RPMI8226 (cell line): ENCODE data around the gene ERBB2.
"Not testable (repeated sequence)": the region's sequence is repeated elsewhere in the genome, so short reads cannot be mapped to it uniquely, and the experiment has no call there.

ENCODE experiments used
- DNase-seq: peaks from one replicate; pipeline ENCODE4 v3.0.0-alpha.2; 2015

ERBB2 gene

DNA sequence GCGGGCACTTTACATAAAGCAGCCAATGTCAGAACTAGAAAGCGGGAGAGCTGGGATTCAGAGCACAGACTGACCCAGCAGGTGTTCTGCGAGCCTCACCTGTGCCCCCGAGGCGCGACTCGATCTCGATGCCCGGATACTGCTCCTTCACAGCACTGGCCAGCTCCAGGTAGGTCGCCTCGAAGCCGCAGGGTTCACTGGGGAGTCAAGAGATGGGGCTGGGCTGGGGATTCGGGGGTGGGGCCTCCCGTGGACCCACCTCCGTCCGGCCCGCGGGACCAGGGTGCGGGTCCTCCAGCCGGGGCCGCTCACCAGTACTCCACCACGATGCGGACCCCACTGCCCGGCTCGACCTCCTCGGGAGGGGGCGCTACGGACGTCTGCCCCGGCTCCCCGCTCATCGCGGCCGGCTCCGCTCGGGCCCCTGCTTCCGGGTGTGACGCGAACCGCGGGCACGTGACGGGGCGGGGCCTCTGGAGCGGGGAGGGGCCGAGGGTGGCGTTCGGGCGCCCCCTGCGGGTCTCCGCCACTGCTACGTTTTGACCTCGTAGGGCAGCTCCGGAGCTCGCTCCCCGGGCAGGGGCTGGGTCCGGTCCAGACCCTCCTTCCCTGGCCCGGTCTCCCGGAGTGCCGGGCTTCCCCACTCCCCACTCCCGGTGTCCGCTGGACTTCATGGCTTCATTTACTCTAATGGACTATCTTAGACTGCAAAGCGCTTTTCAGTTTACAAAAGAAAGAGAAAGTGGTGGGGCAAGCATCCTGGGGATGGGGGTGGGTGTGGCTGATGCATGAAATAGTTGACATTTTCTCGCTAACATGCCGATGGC lies 30.4 kb downstream of the ERBB2 start, which contains the start of gene MIEN1:
Gene MIEN1 (minus strand): TSS at position 438 of the 827 bp plus-strand sequence. CDS start 37 bp downstream, at position 401.
- DNase-seq, result peak; percentile 93

GRCh38 chr17:39732586-39732985 lies 32.7 kb downstream of the ERBB2 start:
- no peak for DNase-seq

GRCh38 chr17:39735882-39736281 lies 36.0 kb downstream of the ERBB2 start:
- peak; percentile 58 for DNase-seq

DNA sequence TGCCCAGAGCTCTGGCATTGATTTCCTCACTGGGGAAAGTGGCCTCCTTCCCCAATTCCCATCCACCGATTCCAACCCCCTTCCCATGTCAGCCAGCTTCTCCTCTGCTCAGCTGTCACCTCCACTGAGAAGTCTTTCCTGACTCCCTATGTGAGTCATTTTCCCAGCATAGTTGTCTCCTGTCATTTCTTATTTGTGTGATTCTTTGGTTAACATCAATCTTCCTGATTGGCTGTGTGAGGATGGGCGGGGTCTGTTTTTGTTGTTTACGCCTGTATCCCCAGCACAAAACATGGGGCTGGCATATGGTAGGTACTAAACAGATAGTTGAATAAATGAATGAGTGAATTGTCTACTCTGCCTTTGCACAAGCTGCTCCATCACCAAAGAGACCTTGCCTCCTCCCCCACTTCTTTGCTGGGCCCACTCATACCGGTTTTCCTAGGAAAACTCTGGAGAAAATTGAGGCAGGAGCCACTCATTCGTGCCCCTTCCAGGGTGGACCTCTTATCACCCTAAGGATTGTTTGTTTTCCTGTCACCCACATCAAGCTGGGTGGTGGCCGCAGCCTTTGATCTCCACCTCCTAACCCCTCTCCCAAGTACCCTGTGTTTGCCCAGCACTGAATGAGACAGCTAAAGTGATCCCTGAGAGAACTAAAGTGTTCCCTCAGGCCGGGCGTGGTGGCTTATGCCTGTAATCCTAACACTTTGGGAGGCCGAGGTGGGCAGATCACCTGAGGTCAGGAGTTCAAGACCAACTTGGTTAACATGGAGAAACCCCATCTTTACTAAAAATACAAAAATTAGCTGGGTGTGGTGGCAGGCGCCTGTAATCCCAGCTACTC lies 36.7 kb downstream of the ERBB2 start:
- peak; percentile 21 for DNase-seq

DNA sequence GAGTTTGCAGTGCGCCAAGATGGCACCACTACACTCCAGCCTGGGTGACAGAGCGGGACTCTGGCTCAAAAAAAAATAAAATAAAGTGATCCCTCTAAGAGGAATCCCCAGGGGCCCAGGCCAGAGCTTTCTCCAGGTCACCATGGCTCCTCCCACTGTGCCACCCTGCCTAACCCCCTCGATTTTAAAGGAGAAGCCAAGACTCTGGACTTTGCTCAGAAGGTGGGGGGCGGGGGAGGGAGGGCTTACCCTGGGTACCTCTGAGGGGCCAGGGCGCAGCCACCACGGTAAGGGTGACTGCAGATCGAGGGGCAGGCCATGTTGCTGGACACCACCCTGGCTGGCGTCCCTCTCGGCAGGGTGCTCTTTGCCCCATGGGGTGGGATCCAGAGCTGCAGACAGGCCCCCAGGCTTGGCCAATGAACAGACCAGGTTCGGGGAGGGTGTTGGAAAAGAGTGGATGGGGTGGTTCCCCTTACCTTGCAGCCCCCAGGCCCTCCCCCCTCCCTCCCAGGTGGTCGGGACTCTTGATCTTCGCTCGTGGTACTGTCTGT lies 37.4 kb downstream of the ERBB2 start:
- peak; percentile 24 for DNase-seq

GRCh38 chr17:39737760-39738567 lies 38.1 kb downstream of the ERBB2 start, which contains the start of gene GRB7:
GRB7 (plus strand) TSS chr17:39737938; CDS start chr17:39742302, 4,364 bp downstream.
- peak; percentile 94 for DNase-seq

- peak; percentile 77 for DNase-seq
Observed at GRCh38 chr17:39738568-39738901, 38.7 kb downstream of the ERBB2 start.

DNA sequence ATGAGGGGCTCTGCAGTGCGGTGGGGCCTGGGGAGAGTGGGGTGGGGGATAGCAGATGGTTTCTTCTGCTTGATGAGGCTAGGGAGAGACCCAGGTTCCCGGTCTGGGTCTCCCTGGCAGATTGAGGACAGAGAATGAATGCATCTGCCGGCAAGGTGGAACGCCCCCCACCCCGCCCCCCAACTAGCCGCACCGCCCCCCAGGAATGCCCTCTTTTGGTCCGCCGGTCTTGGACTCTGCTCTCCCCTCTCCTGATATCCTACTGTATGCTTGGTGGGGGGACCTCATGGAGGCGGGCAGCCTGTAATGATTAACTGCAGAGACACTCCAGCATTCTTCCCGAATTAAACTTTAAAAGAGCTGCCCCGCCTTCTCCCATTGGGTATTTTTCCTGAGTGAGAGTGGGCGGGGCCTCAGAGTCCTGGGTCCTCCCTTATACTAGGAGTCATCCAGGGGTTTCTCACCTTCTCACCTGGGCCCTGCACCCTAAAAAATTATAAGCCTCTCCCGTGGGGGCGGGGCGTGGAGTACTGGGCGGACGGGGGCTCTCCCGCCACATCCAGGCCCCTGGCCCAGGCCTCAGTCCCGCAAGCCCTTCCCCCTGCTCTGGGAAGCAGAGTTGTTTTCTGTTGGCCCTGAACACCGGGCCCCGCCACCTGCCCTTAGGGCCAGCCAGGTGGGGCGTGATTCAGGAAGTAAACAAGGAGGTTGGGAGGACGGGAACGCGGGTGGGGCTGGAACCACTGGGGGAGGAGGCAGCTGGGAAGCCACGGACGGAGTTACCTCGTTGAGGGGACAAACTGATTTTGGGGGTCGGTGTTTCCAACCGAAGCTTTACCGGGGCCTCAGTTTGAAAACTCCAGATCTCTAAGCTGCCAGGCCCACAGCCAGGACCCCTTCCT lies 39.4 kb downstream of the ERBB2 start:
- peak; percentile 79 for DNase-seq

- no peak for DNase-seq
Observed at GRCh38 chr17:39739885-39740356, 40.1 kb downstream of the ERBB2 start.

- DNase-seq, result no peak
Observed at GRCh38 chr17:39740357-39741111, 40.7 kb downstream of the ERBB2 start.

GRCh38 chr17:39742126-39742855 lies 42.4 kb downstream of the ERBB2 start:
- DNase-seq, result no peak

GRCh38 chr17:39742856-39743436 lies 43.1 kb downstream of the ERBB2 start:
- DNase-seq, result no peak

GRCh38 chr17:39744075-39744835 lies 44.4 kb downstream of the ERBB2 start:
- no peak for DNase-seq

DNA sequence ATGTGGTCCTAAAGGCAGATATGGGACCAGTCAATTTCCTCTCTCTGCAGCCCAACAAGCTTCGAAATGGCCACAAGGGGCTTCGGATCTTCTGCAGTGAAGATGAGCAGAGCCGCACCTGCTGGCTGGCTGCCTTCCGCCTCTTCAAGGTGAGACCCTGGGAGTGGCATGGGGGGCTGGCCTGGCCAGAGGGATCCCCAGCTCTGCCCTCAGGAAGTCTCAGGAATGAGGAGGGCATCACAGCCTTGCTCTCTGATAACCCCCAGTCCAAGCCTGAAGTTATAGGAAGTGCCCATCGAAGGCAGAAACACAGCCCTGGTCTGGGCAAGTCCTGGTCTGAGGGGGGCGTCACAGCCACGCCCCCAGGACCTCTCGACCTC lies 45.0 kb downstream of the ERBB2 start:
- DNase-seq, result no peak

DNA sequence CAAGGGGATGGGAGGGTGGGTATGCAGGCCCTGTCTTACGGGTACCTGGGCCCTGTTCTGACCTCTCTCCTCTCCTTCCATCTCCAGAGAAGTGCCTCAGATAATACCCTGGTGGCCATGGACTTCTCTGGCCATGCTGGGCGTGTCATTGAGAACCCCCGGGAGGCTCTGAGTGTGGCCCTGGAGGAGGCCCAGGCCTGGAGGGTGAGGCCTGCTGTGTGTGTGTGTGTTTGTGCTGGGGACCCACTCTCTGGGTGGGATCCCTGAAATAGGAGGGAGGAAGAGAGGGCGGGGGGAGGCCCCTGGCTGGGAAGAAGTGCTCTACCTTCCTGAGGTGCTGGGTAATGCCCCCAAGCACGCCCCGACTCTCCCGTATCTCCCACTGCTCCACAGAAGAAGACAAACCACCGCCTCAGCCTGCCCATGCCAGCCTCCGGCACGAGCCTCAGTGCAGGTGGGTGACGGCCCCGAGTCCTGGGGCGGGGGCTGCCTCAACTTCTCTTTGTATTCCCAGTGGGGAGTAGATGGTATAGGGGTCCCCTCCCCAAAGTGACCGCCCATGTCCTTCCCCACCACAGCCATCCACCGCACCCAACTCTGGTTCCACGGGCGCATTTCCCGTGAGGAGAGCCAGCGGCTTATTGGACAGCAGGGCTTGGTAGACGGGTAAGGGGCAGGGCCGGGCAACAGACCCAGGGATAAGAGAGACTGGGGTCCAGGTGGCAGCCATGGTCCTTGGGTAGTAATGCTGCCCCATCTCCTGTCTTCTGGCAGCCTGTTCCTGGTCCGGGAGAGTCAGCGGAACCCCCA lies 45.7 kb downstream of the ERBB2 start:
- DNase-seq, result no peak

DNA sequence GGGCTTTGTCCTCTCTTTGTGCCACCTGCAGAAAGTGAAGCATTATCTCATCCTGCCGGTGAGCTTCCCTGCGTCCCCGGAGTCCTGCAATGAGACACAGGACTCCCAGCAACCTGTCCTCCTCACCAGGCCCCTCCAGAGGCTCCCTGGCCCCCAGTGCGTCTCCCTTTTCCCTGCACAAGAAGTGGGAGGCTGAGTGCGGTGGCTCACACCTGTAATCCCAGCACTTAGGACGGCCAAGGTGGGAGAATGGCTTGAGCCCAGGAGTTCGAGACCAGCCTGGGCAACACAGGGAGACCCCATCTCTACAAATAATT lies 46.2 kb downstream of the ERBB2 start:
- no peak for DNase-seq

- no peak for DNase-seq
Observed at GRCh38 chr17:39747745-39748144, 47.9 kb downstream of the ERBB2 start.

GRCh38 chr17:39748444-39749034 lies 48.7 kb downstream of the ERBB2 start:
- not testable (repeated sequence) for DNase-seq
